GM19238 (cell line): ENCODE results near the gene MAMLD1.

ENCODE experiments used
- DNase-seq: peaks from one replicate; pipeline ENCODE4 v3.0.0; 2011; ENCODE audit warnings: low spot score; ENCODE audit not compliant: insufficient read length

The MAMLD1 gene

DNA sequence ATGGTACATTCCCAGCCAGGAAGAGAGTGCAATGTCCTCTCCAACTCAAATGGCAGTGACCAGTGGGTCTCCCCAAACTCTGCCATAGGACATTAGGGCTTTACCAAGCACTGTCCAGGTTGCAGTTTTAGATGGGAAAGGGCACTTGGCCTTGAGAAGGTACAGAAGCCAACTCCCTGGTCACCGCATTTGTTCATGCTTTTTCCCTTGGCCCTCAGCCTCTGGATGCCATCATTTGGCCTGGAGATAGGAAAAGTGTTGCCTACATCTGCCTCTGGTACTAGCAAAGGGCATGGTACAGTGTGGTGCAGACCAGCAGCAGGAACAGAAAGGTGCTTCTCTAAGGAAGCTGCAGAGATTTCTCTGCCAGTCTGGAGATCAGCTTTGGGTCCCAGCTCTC lies 93.8 kb downstream of the MAMLD1 start:
- DNase-seq = no peak

DNA sequence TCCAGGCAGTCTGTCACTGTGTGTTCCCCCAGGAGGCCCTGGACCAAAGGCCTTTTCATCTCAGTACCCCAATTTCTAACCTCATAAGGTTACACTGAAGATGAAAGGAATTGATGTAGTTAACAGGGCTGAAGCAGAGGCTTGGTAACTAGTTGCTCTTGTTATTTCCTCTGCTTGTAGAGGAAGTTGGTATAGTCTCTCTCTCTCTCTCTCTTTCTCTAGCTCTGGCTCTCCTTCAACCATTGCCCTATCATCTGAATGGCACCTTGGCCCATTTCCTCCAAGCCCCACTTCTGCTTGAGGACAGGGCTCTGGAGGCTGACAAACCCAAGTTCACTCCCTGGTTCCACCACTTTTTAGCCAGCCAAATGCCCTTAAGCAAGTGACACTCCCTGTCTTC lies 96.1 kb downstream of the MAMLD1 start:
- DNase-seq = no peak

DNA sequence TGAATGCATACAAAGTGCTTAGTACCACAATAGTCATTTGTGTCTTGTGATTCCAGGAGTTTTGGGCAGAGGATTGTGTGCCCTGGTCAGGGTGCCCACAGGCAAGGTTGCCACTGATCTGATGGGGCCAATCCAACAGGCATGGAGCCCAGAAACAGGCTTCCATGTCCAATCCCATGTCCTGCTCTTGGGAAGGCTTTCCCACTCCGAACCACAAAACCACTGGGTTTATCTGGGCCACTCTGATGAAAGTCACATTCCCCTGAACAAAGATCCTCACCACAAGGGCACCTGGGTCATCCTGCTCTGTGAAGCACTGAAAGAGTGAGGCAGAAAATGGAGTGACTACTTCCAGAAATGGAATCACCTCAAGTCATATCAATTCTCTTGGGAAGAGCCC lies 96.9 kb downstream of the MAMLD1 start:
- DNase-seq = no peak

DNA sequence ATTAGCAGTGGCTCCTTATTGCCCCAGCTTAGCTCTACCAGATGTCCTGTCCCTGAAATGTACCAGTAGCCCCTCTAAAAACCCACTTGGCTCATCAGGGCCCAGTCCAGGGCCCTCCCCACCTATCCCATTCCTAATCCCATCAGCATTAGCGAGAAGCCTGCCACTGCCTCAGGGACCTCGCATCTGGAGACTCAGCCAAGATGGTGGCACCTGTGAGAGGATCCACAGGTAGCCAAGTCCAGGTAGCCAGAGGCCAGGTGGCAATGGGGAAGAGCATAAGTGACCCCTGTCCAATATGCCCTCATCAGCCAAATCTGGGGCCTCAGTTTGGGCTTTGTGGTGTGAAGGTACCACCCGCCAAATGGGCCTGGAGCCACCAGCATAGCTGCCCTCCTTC lies 97.7 kb downstream of the MAMLD1 start:
- no peak for DNase-seq

DNA sequence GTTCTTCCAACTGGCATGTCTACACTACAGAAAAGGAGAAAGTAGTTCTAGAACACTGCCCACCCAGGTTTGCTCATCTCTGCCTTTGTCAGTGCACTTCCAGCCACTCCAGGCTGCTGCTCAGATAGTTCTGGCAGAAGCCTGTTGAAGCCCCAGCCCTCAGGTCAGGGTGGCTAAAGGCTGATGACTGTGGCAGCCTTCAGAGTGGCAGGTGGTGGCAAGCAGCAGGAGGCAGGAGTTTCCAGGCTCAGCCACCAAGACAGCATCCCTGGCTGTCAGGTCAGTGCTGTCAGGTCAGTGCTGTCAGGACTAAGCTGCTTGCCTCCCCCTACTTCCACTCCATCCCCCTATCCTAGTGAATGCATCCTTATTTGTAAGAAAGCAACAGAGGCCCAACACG lies 100.4 kb downstream of the MAMLD1 start:
- DNase-seq = no peak

DNA sequence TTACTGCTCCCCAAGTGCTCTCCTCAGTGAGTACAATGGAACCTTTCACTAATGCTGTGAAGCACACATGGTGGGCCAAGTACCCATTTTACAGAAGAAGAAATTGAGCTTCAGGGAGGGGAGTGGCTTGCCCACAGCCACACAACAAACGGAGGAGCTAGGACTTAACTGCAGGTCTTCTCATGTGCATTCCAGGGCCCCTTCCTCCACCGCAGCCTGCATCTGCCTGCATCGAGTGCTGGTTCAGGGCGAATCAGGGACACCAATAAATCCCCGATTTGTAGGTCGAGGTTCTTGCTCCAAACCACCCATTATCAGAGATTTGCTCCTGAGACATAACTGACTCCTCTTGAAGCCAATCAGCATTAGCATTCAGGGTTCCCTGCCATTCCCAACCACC lies 100.9 kb downstream of the MAMLD1 start:
- no peak for DNase-seq

DNA sequence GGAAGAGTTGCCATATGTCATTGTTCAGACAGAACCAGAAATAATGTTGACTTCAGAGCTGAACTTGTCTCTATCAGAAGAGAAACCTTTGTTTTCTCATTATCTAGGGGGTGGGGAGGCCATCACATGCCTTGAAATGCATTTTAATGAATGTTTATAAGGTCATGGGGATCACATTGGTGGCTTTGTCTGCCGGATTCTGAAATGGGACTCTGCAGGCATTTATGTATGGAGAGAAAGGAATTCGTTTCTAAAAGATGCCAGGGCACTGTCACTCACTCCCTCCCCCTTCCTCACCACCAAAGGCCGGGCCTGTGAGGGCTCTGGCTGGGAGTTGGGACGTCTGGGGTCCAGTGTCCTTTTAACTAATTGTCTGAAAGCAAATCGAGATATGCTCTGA lies 102.2 kb downstream of the MAMLD1 start:
- no peak for DNase-seq

DNA sequence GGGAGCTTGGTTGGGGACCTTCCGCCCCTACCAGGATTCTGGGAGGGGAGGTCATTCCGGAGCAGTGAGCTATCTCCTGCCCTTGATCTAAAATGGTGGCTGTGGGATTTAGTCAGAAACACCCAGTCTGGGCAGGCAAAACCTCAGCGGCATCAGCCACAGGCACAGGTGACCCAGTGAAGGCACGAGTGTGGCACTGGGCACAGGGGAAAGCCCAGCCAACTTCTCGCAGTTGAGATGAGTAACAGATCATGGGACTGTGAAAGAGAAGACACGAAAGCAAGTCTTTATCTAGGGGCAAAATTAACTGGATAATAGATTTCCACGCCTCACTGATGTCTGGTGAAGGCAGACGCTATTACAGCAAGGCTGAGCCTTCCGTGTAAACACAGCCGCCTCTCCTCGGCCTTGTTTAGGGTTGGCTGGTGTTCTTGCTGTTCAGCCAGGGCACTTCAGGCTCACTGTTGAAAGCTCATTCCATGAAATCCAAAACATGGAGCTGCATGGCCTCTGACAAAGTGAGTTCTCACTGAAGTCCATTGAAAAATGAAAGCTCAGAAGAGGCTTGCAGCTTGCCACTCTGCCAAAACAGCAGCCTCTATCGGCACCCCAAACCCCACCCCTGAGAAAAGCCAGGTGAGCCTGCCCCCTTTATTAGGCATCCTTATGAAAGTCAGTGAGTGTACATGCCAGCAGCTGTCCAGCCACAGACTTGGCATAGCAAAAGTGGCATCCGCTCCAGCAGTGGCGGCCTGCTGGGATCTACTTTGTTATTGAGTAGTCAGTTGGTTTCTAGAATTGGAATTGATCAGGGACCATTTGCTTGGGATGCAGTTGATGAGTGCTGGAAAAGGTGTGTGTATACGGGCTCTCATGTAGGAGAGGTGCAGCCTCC lies 103.0 kb downstream of the MAMLD1 start:
- no peak for DNase-seq

DNA sequence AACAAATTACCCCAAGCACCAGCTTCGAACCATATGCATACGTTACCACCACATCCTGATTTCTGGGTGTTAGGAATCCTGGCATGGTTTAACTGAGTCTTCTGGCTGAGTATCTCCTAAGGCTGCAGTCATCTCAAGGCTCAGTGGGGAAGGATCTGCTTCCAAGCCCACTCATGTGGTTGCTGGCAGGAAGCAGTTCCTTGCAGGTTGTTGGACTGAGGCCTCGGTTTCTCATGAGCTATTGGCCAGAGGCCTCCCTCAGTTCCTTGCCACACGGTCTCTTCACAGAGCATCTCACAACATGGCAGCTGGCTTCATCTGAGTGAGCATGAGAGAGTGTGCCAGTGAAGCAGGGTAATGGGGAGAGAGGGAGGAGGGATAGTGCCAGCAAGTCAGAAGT lies 109.2 kb downstream of the MAMLD1 start:
- DNase-seq = no peak

DNA sequence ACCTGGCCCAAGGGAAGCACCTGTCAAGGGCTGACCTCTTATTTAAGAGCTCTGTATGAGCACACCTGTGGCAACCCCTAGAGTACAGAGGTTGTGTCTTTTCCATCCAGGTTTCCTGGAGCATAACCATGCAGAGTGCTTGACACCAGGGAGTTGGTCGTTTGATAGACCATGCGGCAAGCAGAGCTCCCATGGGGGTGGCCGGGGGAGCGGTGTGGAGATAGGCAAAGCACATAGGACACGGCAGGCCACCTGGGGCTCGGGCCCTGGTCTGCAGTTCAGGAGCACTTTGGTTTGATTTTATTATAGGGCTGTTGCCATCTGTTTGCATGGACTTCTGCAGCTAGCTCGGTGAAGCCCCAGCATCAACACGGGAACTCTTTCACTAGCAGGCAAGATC lies 110.3 kb downstream of the MAMLD1 start:
- no peak for DNase-seq

DNA sequence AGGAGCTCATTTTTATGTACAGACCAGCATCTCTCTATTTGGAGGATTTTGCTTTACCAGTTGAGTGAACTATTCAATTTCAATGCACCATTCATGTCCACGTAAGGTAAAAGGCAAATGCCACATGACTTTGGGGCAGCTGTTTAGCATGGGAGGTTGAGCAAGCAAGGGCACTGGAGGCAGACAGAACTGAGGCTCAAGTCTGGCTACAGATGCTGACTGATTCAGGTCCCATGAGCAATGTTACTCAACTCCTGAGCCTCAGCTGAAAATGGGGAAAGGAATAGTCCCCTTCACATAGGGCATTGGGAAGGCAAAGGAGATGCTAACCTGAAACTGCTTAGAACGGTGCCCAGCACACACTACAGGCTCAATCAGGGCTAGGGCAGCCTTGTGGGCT lies 112.3 kb downstream of the MAMLD1 start:
- DNase-seq = no peak

DNA sequence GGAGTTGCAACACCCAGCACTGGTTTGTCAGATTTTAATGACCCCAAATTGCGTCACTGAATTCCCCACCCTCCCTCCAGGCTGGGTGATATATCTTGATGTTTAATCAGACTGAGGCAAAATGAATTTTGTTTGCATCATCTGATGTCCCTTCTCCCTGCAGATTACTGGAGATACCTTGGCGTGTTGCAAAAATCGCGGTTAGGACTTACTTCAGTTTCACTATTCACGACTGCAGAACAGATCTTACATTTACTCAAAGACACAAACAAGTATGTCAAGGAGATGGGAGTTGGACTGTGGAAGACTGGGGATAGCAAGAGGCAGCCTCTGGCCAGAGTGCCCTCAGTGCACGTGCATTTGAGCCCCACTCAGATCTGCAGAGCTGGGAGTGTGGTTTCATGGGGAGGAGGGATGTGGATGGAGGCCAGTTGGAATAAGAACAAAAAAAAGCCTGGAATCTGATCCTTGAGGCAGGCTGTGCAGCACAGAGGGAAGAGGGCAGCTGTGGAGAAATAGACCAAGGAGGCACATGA lies 113.1 kb downstream of the MAMLD1 start:
- DNase-seq = no peak

DNA sequence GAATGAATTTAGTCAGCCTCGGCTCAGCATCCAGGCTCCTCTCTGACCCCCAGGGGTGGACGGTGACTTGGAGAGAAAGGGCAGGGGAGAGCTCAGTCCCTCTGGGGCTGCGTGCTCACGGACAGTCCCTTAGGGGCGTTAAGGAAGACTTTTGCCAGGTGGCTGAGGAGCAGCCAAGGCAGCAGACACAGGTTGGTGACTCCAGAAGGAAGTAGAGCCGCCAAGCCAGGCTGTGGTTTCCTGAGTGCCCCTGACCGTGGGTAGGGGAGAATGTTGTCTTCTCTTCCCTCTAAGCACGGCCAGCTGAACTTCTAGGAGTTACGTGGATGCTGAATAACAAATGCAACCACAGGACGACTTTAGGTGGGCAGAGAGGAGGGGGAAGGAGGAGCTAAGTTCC lies 114.3 kb downstream of the MAMLD1 start:
- no peak for DNase-seq

DNA sequence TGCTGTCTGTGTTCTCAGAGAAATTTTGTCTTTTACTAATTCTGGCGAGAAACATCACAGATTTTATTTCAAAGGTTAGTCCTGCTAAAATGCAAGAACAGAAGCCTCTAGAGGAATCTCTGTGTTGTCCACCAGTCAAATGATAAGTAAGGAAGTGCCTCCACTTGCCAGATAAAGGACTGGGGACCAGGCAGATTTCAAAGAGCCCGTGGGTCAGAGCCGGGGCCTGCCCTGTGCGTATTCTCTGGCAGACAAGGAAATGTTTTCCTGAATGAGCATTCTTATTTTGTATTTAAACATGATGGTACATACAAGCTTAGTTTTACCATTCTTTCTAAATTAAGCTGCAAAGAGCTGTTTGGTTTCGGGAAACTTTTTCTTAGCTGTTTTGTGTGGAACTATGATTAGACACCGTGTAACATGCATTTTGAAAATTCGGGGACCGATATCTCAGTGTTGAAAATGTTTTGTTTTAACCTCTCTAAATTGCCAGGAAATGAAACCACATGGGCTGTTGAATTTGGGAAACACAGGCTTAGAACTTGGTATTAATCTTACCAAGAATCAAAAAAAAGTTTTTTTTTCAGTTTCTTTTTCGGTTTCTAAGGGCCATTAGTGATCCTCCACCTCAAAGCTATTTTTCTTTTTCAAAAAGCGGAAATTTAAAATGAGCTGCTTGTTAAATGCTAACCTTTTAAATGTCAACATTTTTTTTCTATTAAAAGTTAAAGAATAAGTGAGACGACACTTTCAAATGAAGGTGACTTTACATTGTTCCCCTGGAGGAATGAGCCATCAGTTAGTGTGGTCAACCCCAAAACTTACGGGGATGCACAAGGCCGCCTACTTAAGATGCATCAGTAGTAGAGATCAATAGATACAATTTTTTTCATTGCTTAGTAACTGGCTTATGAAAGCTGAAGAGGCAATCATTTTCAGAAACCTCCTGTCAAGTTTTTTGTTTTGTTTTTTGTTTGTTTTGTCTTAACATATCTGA lies 115.7 kb downstream of the MAMLD1 start:
- DNase-seq = no peak

DNA sequence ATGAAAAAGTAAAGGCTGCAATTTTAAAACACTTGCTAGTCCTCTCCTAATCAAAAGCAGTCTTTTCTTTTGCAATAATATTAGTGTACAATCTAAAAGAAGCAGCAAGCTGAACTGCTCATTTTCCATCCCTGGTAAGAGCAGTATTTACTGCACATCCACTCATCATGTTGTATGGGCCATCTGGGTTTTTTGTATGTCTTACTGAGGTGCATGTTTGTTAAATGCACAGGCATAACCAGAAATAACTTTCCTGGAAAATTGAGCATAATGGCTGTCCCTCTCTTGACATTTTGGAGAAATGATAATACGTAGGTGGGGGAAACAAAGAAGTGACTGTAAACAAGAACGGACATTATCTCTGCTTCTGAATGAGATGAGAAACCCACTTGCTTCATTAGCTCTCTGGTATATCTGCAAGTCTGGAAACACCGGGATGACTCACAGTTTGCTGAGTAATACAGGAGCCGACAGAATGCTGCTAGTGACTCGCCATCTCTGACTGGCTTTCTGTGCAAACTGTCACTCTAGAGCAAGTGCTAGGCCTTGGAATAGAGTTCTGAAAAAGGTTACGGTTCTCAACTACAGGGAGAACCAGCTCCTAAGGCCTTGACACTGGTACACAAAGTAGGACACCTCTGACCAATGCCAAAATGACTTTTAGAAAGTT lies 119.6 kb downstream of the MAMLD1 start:
- no peak for DNase-seq

DNA sequence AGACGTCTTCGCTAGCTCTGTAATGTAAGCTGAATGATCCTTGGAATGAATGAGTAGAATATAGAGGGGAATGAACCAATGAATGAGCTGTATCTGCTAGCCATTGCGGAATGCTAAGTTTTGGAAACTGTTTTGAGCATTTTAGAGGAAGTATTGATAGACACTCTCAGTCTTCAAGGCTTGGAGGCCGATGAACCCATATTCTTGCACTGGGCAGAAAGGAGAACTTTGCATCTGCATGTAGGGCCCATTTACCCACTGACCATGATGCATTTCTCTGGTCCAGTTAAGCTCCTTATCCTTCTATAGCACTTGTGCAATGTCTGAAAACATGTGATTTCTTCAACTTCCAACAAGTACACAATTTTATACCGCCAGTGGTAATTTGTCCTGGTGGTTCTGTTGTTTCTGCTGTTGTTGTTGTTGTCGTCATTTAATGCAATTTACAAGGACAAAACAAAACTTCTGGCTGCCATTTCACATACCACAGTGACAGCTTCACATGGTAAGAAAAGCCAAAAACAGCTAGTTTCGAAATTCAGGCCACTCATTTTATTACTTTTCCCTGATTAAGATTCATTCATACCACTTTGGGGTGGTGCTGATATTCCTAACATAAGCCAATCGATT lies 120.4 kb downstream of the MAMLD1 start:
- DNase-seq = no peak

DNA sequence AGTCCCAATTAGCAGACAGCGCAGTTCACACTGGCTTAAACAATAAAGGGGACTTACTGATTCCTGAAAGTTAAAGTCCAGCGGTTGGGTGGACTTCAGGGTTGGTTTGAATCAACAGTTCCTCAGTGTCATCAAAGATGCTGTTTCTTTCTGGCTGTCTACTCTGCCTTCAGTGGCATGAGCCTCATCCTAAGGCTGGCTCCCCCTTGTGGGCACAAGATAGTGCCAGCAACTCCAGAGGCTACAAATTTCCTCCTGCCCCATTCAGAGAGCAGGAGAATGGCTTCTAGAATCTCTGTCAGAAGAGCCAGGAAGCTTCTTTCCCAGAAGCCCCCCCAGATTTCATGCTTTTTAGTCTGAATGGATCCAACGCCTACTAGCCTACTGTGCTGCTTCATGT lies 122.9 kb downstream of the MAMLD1 start:
- no peak for DNase-seq

DNA sequence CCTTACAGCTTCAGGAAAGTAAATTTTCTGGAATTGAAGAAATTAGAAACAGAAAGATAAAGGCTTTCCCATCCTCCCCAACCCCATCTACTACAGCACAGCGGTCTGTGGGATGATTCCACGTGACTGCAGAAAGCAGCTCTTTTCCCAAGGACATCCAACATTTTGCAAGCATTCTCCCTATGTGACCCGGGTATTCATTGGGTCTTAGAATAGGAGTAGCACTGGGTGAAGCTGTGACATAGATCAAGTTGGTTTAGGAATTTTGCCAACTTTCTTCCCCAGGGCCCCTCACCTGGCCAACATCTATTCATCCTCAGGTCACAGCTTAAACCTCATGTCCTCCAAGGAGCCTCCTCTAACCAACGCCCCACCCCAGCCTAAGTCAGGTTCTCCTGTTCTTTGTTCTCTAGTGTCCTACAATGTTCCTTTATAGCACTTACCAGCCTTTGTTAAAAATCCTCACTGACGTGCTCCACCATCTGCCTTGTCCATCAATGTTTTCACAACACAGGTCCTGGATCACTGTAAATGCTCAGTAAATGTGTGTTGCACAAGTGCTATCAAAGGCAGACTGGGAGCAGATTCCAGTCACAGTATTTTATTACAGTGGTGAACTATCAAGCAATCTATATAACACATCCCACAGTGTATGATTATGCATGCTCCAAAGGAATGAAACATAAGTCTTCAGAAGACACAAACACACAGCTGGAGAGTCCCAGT lies 124.4 kb downstream of the MAMLD1 start:
- DNase-seq = no peak

DNA sequence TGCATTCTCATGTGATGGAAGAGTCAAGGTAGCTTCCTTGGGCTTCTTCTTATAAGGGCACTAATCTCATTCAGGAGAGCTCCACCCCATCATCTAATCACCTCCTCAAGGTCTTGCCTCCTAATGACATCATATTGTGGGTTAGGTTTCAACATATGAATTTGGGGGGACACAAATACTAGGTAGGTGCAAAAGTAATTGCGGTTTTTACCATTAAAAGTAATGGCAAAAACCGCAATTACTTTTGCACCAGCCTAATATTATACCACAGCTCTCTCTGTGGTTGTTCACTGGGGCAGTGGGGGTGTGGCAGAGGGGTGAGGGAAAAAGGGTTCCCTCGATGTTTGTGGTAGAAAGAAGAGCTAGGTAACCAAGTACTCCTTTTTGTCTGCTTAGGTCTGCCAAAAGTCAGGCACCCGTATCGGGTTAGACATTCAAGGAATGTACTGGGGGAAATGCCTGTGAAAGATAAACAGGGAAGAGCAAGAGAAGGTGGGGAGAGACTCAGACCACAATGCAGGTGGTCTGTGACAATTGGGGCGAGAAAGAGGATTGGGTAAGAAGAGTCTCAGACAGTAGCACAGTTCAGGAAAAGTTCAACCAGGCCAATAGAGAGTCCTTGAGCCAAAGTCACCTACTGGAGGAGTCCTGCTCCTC lies 126.4 kb downstream of the MAMLD1 start:
- DNase-seq = no peak

DNA sequence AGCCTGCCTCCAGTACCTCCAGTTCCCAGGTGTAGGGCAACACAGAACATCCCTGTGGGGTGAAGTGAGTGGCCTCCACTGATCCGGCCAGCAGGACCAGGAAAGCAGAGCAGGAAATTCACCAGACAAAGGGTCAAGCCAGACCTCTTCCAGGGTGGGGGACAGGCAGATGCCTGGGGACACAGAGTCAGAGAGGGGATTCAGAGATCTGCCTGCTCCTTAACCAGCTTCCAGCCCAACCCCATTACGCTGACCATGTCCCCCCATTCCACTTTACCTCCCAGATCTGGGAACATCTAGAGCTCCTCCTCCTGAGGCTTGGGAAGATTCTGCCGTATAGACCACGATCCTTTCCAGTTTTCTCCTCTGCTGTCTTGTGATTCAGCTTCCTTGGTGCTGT lies 132.4 kb downstream of the MAMLD1 start:
- DNase-seq = no peak
